GM21825 (cell line): ENCODE measurements around the gene SESN2.

Experiments
- ATAC-seq: cut with Tn5 transposase; IDR thresholded peaks from one replicate; pipeline ENCODE4 v1.9.1; 2021; ENCODE audit warnings: mild to moderate bottlenecking, moderate library complexity; ENCODE audit not compliant: unreplicated experiment

Gene SESN2

GRCh38 chr1:28282426-28283407, 23.4 kb downstream of the SESN2 start:
- no peak for ATAC-seq

DNA sequence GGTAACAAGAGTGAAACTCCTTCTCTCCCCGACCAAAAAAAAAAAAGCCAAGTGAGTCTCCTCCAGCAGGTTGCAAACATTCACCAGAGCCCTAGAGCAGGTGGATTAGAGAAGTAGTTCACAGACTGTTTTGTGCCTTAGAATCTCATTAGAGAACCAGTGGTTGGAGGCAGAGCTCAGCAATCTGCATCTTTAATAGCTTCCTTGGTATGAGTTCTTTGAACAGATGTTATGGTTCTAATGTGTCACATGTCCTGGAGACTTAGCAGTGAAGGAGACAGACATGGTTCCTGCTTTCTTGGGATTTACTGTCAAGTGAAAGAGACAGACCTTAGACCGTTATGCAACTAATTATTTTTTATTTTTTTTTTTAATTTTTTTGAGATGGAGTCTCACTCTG, 26.8 kb downstream of the SESN2 start:
- no peak for ATAC-seq

DNA sequence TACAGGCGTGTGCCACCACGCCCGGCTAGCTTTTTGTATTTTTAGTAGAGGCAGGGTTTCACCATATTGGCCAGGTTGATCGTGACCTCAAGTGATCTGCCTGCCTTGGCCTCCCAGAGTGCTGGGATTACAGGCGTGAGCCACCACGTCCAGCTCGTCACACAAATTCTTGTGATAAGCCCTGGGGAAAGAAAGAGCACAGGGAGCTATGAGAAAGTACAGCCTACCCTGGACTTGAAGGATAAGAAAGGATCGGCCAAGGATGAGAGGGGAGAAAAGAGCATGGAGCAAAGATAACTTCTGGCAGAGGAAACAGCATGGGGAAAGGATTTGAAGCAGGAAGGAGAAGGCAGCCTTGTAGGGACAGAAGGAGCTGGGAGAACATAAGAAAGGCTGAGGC, 29.2 kb downstream of the SESN2 start:
- no peak for ATAC-seq

- no peak for ATAC-seq
Measured at GRCh38 chr1:28290851-28291250, 31.5 kb downstream of the SESN2 start.

DNA sequence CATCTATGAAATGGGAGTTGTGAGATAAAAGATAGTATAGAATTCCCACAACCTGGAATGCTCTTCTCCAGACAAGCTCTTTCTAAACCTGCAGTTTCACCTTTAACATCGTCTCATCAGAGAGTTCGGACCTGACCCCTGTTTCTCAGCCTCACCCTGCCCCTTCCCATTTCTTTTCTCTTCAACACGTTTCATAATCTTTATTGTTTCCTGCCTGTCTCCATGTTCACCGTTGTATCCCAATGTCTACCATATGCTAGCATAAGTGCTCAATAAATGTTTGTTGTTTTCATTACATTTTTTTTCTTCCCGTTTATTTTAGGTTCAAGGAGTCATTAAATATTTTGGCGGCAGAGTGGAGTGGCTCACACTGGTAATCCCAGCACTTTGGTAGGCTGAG, 32.4 kb downstream of the SESN2 start:
- no peak for ATAC-seq

DNA sequence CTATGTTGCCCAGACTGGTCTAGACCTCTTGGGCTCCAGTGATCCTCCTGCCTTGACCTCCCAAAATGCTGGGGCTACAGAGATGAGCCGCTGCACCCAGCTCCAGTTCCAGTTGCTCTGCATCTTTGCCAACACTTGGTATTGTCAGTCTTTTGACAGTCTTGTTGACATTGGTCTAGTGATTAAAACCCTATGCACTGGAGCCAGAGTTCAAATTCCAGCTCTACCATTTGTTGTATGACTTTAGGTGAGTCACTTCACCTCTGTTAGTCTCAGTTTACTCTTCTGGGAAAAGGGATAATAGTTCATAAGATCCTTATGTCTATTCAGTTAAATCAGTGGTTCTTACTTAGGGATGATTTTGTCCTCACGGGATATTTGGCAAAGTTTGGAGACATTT, 36.6 kb downstream of the SESN2 start:
- no peak for ATAC-seq

- ATAC-seq: no peak
Measured at GRCh38 chr1:28296401-28297261, 37.3 kb downstream of the SESN2 start.

GRCh38 chr1:28297826-28298225, 38.5 kb downstream of the SESN2 start:
- no peak for ATAC-seq

DNA sequence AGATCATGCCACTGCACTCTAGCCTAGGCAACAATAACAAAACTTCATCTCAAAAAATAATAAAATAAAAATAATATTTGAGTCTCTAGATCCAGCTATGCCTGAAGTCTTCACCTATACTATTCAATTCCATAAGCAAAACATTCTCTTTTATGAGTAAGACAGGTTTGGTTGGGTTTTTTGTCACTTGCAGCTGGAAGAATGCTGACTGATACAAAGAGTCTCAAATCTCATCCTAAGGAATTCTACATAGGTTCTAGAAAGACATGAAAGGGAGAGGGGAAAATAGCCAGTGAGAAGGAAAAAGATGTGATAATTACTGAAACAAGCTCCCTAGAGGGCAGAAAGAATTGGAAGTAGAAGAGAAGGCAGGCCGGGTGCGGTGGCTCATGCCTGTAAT, 39.1 kb downstream of the SESN2 start:
- ATAC-seq: no peak

DNA sequence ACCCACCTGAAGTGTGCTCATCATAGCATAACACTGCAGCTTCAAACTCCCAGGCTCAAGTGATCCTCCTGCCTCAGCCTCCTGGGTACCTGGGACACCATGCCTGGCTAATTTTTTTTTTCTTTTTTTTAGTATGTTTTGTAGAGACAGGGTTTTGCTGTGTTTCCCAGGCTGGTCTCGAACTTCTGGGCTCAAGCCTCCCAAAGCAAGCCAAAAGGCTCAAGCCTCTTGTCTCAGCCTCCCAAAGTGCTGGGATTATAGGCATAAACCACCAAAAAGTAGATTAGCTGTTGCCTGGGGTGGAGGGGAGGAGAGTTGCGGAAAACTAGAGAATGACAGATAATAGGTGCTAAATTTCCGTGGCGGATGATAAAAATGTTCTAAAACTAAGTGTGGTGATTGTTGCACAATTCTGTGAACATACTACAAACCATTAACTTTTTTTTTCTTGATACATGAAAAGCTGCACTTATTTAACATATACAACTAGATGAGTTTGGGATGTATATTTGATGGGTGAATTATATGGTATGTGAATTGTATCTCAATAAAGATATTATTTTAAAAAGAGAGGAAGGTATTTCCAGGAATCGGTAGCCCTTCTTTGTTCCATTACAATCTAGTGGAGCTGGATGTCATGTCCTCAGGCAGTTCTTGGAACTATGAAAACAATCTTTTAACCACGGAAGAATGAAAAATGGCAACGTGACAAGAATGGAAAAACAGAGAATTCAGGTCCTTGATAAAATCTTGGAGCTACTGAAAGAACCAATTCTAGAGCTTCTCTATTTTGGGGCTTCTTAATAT, 42.3 kb downstream of the SESN2 start:
- no peak for ATAC-seq

GRCh38 chr1:28302247-28302646, 42.9 kb downstream of the SESN2 start:
- ATAC-seq: no peak

DNA sequence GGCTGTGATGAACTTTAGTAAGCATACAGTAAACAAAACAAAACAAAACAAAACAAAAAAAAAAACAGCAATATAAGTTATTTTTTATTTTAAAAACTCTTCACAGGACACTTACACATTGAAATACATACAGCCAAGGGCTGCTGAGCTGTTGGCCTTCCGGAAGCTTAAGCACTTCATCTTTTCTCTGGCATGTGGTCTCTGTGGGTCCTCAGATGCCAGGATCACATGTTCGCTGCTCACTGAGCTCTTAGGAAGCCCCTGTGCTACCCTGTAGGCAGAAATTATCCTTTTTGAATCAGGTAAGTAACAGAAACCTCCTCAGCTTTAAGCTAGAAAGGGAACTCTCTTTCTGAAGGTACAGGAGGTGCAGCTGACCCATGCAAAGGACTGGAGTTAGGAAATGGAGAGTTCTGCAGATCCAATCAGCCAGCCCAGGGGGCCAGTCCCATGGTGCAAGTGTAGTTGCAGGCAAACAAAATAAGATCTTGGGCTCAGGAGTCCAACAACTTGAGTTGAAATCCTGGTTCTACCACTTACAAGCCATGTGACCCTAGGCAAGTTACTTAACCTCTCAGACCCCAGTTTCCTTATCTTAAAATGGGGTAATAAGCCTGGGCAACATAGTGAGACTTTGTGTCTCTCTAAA, 47.1 kb downstream of the SESN2 start:
- no peak for ATAC-seq

DNA sequence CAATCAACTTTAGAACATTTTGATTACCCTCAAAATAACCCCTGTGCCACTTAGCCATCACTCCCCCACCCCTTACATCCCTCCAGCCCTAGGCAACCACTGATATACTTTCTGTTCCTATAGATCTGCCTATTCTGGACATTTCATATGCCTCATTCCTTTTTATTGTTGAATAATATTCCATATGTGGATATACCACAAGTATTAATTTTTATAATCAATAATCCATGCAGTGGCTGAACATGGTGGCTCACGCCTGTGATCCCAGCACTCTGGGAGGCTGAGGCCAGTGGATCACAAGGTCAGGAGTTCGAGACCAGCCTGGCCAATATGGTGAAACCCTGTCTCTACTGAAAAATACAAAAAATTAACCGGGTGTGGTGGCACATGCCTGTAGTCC, 49.4 kb downstream of the SESN2 start:
- no peak for ATAC-seq

GRCh38 chr1:28309702-28310101, 50.4 kb downstream of the SESN2 start:
- no peak for ATAC-seq

DNA sequence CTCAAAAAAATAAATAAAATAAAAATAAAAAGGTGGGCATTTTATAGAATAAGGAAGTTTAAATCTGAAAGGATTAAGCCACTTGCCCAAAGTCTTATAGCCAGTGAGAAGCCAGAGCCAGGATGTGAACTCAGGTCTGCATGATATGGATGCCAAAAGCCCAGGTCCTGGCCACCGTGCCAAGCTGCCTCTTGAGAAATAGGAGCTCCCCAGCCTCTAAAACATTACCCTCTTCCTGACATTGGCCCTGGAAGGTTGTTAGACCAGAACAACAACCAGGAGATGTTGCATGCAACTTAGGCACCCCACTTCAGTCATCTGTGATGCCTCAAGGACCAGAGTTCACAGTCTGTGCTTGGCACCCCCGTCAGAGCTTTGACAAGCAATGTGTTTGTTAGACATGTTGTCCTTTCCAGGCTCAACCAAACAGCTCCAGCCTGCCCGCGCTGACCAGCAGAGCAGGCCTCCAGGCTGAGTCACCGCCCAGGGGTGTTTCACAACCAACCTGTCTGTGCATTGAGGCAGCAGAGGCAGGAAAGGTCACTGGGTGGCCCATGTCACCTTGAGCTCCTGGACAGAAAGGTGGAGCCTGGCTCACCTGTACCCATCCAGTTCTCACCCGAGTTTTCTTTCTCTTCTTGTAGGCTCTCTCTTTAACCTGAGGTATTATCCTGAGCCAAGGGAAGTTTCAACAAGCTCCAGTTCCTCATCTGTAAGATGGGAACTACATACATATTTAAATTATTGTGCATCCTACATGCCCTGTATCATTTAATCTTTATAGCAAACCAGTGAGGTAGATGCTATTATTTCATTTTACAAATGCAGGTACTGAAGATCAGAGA, 54.6 kb downstream of the SESN2 start:
- ATAC-seq: no peak

GRCh38 chr1:28314547-28314941, 55.2 kb downstream of the SESN2 start:
- no peak for ATAC-seq

- ATAC-seq: no peak
Measured at GRCh38 chr1:28317014-28317413, 57.7 kb downstream of the SESN2 start.

- peak; percentile 80 for ATAC-seq
Measured at GRCh38 chr1:28322194-28322593, 62.9 kb downstream of the SESN2 start.

- no peak for ATAC-seq
Measured at GRCh38 chr1:28323720-28324119, 64.4 kb downstream of the SESN2 start.

- ATAC-seq: no peak
Measured at GRCh38 chr1:28326515-28326914, 67.2 kb downstream of the SESN2 start.
